ENCODE data around the gene TSNAXIP1. TPM values are rescaled to one million over a fixed set of nuclear protein-coding genes. Genes with fewer than 3 reads are reported as not detected.

TSNAXIP1 gene
- total and polyA plus RNA-seq, 8 donors, result 0.25 to 11.1 (median 1.0) TPM

DNA sequence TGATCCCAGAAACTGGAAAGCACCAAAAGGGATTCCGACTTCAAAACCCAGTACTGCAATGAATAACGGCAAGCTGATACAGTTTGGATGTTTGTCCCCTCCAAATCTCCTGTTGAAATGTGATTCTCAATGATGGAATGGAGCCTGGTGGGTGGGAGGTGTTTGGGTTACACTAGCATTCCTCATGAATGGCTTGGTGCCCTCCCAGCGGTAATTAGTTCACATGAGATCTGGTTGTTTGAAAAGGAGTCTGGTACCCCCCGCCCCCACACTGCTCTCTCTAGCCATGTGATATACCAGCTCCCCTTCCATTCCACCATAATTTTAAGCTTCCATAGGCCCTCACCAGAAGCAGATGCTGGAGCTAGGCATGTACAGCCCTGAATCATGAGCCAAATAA, 40.4 kb upstream of the TSNAXIP1 start:
- H3K27me3 ChIP-seq, result no peaks in the 10 kb centered on the region
- DNase-seq (no peak), ATAC-seq (no peak), FAIRE-seq (no peak)
- 92 to 96% methylated on average over 4 of the region's 4 CpGs for WGBS, 2 donors
- no peak overlapping the region for H3K4me3 ChIP-seq
- intact Hi-C loops (cut with DNase I), result no loop called here
- H3K36me3 ChIP-seq, result no peaks in the 10 kb centered on the region
- no peaks in the 10 kb centered on the region for H3K4me1 ChIP-seq
- TF ChIP-seq, protein P1, sequence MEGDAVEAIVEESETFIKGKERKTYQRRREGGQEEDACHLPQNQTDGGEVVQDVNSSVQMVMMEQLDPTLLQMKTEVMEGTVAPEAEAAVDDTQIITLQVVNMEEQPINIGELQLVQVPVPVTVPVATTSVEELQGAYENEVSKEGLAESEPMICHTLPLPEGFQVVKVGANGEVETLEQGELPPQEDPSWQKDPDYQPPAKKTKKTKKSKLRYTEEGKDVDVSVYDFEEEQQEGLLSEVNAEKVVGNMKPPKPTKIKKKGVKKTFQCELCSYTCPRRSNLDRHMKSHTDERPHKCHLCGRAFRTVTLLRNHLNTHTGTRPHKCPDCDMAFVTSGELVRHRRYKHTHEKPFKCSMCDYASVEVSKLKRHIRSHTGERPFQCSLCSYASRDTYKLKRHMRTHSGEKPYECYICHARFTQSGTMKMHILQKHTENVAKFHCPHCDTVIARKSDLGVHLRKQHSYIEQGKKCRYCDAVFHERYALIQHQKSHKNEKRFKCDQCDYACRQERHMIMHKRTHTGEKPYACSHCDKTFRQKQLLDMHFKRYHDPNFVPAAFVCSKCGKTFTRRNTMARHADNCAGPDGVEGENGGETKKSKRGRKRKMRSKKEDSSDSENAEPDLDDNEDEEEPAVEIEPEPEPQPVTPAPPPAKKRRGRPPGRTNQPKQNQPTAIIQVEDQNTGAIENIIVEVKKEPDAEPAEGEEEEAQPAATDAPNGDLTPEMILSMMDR (IDR thresholded peaks at IDR 0.05), result no peak
- no peaks in the 10 kb centered on the region for H3K9me3 ChIP-seq
- H3K27ac ChIP-seq, result no peak overlapping the region

DNA sequence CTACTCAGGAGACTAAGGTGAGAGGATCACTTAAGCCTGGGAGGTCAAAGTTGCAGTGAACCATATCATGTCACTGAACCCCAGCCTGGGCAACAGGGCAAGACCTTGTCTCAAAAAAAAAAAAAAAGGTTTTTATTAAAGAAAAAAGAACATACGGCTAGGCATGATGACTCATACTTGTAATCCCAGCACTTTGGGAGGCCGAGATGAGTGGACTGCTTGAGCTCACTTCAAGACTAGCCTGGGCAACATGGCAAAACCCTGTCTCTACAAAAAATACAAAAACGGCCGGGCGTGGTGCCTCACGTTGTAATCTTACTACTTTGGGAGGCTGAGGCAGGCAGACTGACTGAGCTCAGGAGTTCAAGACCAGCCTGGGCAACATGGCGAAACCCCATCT, 38.7 kb upstream of the TSNAXIP1 start:
- Histone ChIP-seq H3K9me3 (no peaks in the 10 kb centered on the region), H3K36me3 (no peaks in the 10 kb centered on the region), H3K27me3 (no peaks in the 10 kb centered on the region), H3K27ac (no peak overlapping the region), H3K4me3 (no peak overlapping the region), H3K4me1 (peaks cover 1 to 4% (median 2%) of the 10 kb centered on the region in 3 donors)
- ATAC-seq, result no peak
- 86 to 87% methylated on average over 7 of the region's 7 CpGs for WGBS, 2 donors
- DNase-seq, result no peak
- intact Hi-C loops (cut with DNase I), result no loop called here
- TF ChIP-seq, protein P1 (IDR thresholded peaks at IDR 0.05), result no peak
- FAIRE-seq, result no peak

DNA sequence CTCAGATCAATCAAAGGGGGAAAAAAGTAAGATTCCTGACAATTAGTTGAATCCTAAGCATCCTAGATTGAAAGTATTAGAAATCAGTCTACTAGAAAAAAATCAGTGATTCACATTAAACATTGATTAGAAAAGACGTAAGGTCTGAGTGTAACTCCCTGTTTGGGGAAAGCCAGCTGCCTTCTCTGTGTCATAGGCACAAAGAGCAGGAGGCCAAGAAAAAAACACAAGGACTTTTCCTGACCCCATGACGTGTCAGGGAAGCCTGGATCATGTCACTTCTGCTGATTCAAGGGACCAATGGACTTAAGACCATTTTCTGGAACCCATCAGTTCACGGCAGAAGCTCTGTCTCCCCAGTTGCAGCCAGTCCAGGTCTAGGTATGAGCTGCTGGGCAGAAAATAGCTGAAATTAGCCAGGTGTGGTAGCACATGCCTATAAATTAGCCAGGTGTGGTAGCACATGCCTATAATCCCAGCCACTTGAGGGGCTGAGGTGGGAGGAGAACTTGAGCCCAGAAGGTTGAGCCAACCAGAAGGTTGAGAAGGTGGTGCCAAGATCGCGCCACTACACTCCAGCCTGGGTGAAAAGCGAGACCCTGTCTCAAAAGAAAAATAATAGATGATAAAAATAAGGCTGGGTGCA, 36.2 kb upstream of the TSNAXIP1 start:
- intact Hi-C loops (cut with DNase I), result no loop called here
- Histone ChIP-seq H3K27ac (no peak overlapping the region), H3K36me3 (no peaks in the 10 kb centered on the region), H3K4me3 (no peak overlapping the region), H3K27me3 (no peaks in the 10 kb centered on the region), H3K4me1 (peaks cover 8 to 19% (median 17%) of the 10 kb centered on the region in 3 donors), H3K9me3 (no peaks in the 10 kb centered on the region)
- TF ChIP-seq, protein P1 (IDR thresholded peaks at IDR 0.05), result no peak
- FAIRE-seq (no peak), ATAC-seq (no peak), DNase-seq (no peak)
- WGBS, 2 donors, result 93 to 94% methylated on average over 6 of the region's 6 CpGs

DNA sequence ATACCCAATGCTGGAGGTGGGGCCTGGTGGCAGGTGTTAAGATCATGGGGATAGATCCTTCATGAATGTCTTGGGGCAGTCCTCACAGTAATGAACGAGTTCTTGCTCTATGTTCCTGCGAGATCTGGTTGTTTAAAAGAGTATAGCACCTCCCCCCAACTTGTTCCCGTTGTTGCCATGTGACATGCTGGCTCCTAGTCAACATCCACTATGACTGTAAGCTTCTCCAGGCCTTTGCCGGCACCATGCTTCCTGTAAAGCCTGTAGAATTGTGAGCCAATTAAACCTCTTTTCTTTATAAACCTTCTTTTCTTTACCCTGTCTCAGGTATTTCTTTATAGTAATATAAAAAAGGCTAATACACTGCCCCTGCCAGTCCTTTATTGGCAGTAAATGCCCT, 33.6 kb upstream of the TSNAXIP1 start:
- 28 to 32% methylated on average over 4 of the region's 4 CpGs for WGBS, 2 donors
- Histone ChIP-seq H3K27ac (peak overlapping the region in 1 of 4 donors; percentile 31), H3K36me3 (no peaks in the 10 kb centered on the region), H3K27me3 (no peaks in the 10 kb centered on the region), H3K4me3 (no peak overlapping the region), H3K9me3 (no peaks in the 10 kb centered on the region), H3K4me1 (peaks cover 8 to 19% (median 17%) of the 10 kb centered on the region in 3 donors)
- peak; percentile 75 to 80 (median 76) for ATAC-seq
- DNase-seq, result peak in 4 of 6 donors; percentile 25 to 42 (median 34)
- TF ChIP-seq, protein P1 (IDR thresholded peaks at IDR 0.05), result no peak
- no peak for FAIRE-seq
- intact Hi-C loops (cut with DNase I), result no loop called here
